ENCODE measurements around the gene PCK1.

PCK1 gene

GRCh38 chr20:57616143-57616951 is 55.4 kb downstream of the PCK1 start:
- TF ChIP-seq CTCF (IDR thresholded peaks at IDR 0.05; ENCODE audit: extremely low read depth, missing control alignments) = no peak
- no peak for DNase-seq (ENCODE audit: low spot score)

GRCh38 chr20:57617079-57617795 is 56.3 kb downstream of the PCK1 start:
- no peak for TF ChIP-seq CTCF (IDR thresholded peaks at IDR 0.05; ENCODE audit: extremely low read depth, missing control alignments)
- DNase-seq (ENCODE audit: low spot score) = no peak

All from GM20000 (cell line).